ENCODE results near the gene SEC61A2. TPM values are rescaled to one million over a fixed set of nuclear protein-coding genes. Genes with fewer than 3 reads are reported as not detected.

SEC61A2 gene
- total RNA-seq, 2 experiments from 2014 or later: 11.7 to 12.8 TPM

- Mint-ChIP-seq H3K4me3 (no peak overlapping the region), H3K27me3 (no peaks in the 10 kb centered on the region), H3K9me3 (no peaks in the 10 kb centered on the region), H3K4me1 (peaks cover 63% of the 10 kb centered on the region), H3K36me3 (ENCODE audit: low read depth) (peaks cover 58% of the 10 kb centered on the region), H3K27ac (peak overlapping the region; percentile 74)
- CTCF ChIA-PET: interaction anchor here (1.6 to 2.1 kb wide), 2 partner anchors 23 to 465 kb away, joined by 6 read pairs; no protein-coding TSS in a partner anchor
- DNase-seq: no peak
- POLR2A ChIA-PET: interaction anchor here (1.0 to 1.3 kb wide), 3 partner anchors 9 to 13 kb away, joined by 3 to 4 read pairs (median 4); no protein-coding TSS in a partner anchor
Observed at GRCh38 chr10:12191715-12192114, 62.2 kb downstream of the SEC61A2 start.

- Mint-ChIP-seq H3K27ac (peak overlapping the region; percentile 8), H3K4me1 (peaks cover 58% of the 10 kb centered on the region), H3K9me3 (no peaks in the 10 kb centered on the region), H3K36me3 (ENCODE audit: low read depth) (peaks cover 46% of the 10 kb centered on the region), H3K4me3 (no peak overlapping the region), H3K27me3 (no peaks in the 10 kb centered on the region)
- ChIA-PET CTCF (interaction anchor here (0.5 to 1.6 kb wide), 3 partner anchors 463 to 969 kb away, joined by 3 to 6 read pairs (median 4); partner anchors contain the start of gene MCM10), POLR2A (interaction anchor here (0.8 to 1.6 kb wide), 4 partner anchors 10 to 22 kb away, joined by 3 to 6 read pairs (median 4); no protein-coding TSS in a partner anchor)
- no peak for DNase-seq
Observed at GRCh38 chr10:12193193-12193592, 63.7 kb downstream of the SEC61A2 start.

- Mint-ChIP-seq H3K9me3 (no peaks in the 10 kb centered on the region), H3K4me3 (peak overlapping the region; percentile 89), H3K36me3 (ENCODE audit: low read depth) (peaks cover 52% of the 10 kb centered on the region), H3K27ac (peak overlapping the region; percentile 99), H3K27me3 (no peaks in the 10 kb centered on the region), H3K4me1 (peaks cover 67% of the 10 kb centered on the region)
- ChIA-PET POLR2A (interaction anchor here (0.8 to 3.1 kb wide), 10 partner anchors 8 to 169 kb away, joined by 3 to 52 read pairs (median 6); partner anchors contain the start of genes CAMK1D and UPF2), CTCF (interaction anchor here (0.7 to 1.8 kb wide), 4 partner anchors 16 to 462 kb away, joined by 3 to 16 read pairs (median 4); no protein-coding TSS in a partner anchor)
- peak; percentile 56 for DNase-seq
Observed at GRCh38 chr10:12194752-12195271, 65.3 kb downstream of the SEC61A2 start.

- POLR2A ChIA-PET: interaction anchor here (0.8 to 3.1 kb wide), 18 partner anchors 9 to 514 kb away, joined by 3 to 52 read pairs (median 6); partner anchors contain the start of genes CAMK1D, DHTKD1 and UPF2
- Mint-ChIP-seq H3K4me3 (peak overlapping the region; percentile 89), H3K9me3 (no peaks in the 10 kb centered on the region), H3K27me3 (no peaks in the 10 kb centered on the region), H3K4me1 (peaks cover 63% of the 10 kb centered on the region), H3K36me3 (ENCODE audit: low read depth) (peaks cover 48% of the 10 kb centered on the region), H3K27ac (peak overlapping the region; percentile 99)
- CTCF ChIA-PET: interaction anchor here (0.7 to 1.8 kb wide), 8 partner anchors 16 to 461 kb away, joined by 3 to 16 read pairs (median 4); partner anchors contain the start of gene UPF2
- no peak for DNase-seq
Observed at GRCh38 chr10:12195281-12195602, 65.8 kb downstream of the SEC61A2 start.

- Mint-ChIP-seq H3K4me1 (peaks cover 64% of the 10 kb centered on the region), H3K4me3 (peak within 1 kb of the TSS; percentile 89), H3K27me3 (no peaks in the 10 kb centered on the region), H3K36me3 (ENCODE audit: low read depth) (peaks cover 51% of the 10 kb centered on the region), H3K9me3 (no peaks in the 10 kb centered on the region), H3K27ac (peak within 1 kb of the TSS; percentile 99)
- DNase-seq: peak; percentile 90
- ChIA-PET POLR2A (interaction anchor here (0.6 to 3.1 kb wide), 23 partner anchors 9 to 514 kb away, joined by 3 to 52 read pairs (median 5); partner anchors contain the start of genes DHTKD1 and UPF2), CTCF (interaction anchor here (0.6 to 1.8 kb wide), 10 partner anchors 14 to 461 kb away, joined by 3 to 16 read pairs (median 4); partner anchors contain the start of gene UPF2)
Observed at GRCh38 chr10:12195603-12196506, 66.4 kb downstream of the SEC61A2 start, which contains the start of the genes CDC123 and NUDT5. CDC123 (plus strand) TSS chr10:12196188; CDS start chr10:12196246, 58 bp downstream. NUDT5 (minus strand) TSS chr10:12195891; CDS start chr10:12186291, 9,600 bp downstream.

GRCh38 chr10:12196531-12197211 lies 67.2 kb downstream of the SEC61A2 start:
- Mint-ChIP-seq H3K36me3 (ENCODE audit: low read depth) (peaks cover 53% of the 10 kb centered on the region), H3K4me3 (peak overlapping the region; percentile 89), H3K27ac (peak overlapping the region; percentile 99), H3K27me3 (no peaks in the 10 kb centered on the region), H3K9me3 (no peaks in the 10 kb centered on the region), H3K4me1 (peaks cover 65% of the 10 kb centered on the region)
- CTCF ChIA-PET: interaction anchor here (1.2 to 4.3 kb wide), 4 partner anchors 15 to 154 kb away, joined by 3 to 22 read pairs (median 10); partner anchors contain the start of gene UPF2
- POLR2A ChIA-PET: interaction anchor here (0.7 to 3.1 kb wide), 17 partner anchors 9 to 513 kb away, joined by 3 to 52 read pairs (median 6); partner anchors contain the start of genes DHTKD1 and UPF2
- no peak for DNase-seq

GRCh38 chr10:12198156-12198555 lies 68.7 kb downstream of the SEC61A2 start:
- Mint-ChIP-seq H3K27me3 (no peaks in the 10 kb centered on the region), H3K4me3 (peak overlapping the region; percentile 66), H3K36me3 (ENCODE audit: low read depth) (peaks cover 56% of the 10 kb centered on the region), H3K27ac (peak overlapping the region; percentile 70), H3K9me3 (no peaks in the 10 kb centered on the region), H3K4me1 (peaks cover 61% of the 10 kb centered on the region)
- ChIA-PET POLR2A (interaction anchor here (1.2 to 2.2 kb wide), 2 partner anchors 10 to 155 kb away, joined by 6 to 10 read pairs; no protein-coding TSS in a partner anchor), CTCF (interaction anchor here (0.6 to 4.3 kb wide), 4 partner anchors 17 to 519 kb away, joined by 3 to 22 read pairs (median 4); no protein-coding TSS in a partner anchor)
- DNase-seq: no peak

GRCh38 chr10:12200850-12201249 lies 71.4 kb downstream of the SEC61A2 start:
- peak overlapping the region; percentile 24 for H3K27ac Mint-ChIP-seq
- peaks cover 58% of the 10 kb centered on the region for H3K36me3 Mint-ChIP-seq (ENCODE audit: low read depth)
- no peak overlapping the region for H3K4me3 Mint-ChIP-seq
- ChIA-PET POLR2A (interaction anchor here (0.8 kb wide), 1 partner anchor 71 kb away, joined by 3 read pairs; no protein-coding TSS in a partner anchor), CTCF (interaction anchor here (0.9 to 4.3 kb wide), 2 partner anchors 14 to 21 kb away, joined by 3 to 22 read pairs; no protein-coding TSS in a partner anchor)
- no peak for DNase-seq
- H3K9me3 Mint-ChIP-seq: no peaks in the 10 kb centered on the region
- H3K4me1 Mint-ChIP-seq: peaks cover 54% of the 10 kb centered on the region
- no peaks in the 10 kb centered on the region for H3K27me3 Mint-ChIP-seq

- peaks cover 54% of the 10 kb centered on the region for H3K36me3 Mint-ChIP-seq (ENCODE audit: low read depth)
- H3K4me3 Mint-ChIP-seq: no peak overlapping the region
- CTCF ChIA-PET: interaction anchor here (2.1 kb wide), 1 partner anchor 13 kb away, joined by 12 read pairs; no protein-coding TSS in a partner anchor
Observed at GRCh38 chr10:12201543-12201942, 72.1 kb downstream of the SEC61A2 start.

GRCh38 chr10:12202226-12202625 lies 72.7 kb downstream of the SEC61A2 start:
- ChIA-PET POLR2A (interaction anchor here (1.7 kb wide), 1 partner anchor 72 kb away, joined by 3 read pairs; no protein-coding TSS in a partner anchor), CTCF (interaction anchor here (2.1 kb wide), 1 partner anchor 12 kb away, joined by 12 read pairs; no protein-coding TSS in a partner anchor)
- no peak overlapping the region for H3K4me3 Mint-ChIP-seq
- H3K4me1 Mint-ChIP-seq: peaks cover 48% of the 10 kb centered on the region
- no peaks in the 10 kb centered on the region for H3K9me3 Mint-ChIP-seq
- no peak overlapping the region for H3K27ac Mint-ChIP-seq
- H3K27me3 Mint-ChIP-seq: no peaks in the 10 kb centered on the region
- DNase-seq: no peak
- H3K36me3 Mint-ChIP-seq (ENCODE audit: low read depth): peaks cover 58% of the 10 kb centered on the region

More at GRCh38 chr10:12201543-12201942, 72.1 kb downstream of the SEC61A2 start:
- peaks cover 52% of the 10 kb centered on the region for H3K4me1 Mint-ChIP-seq
- H3K27me3 Mint-ChIP-seq: no peaks in the 10 kb centered on the region
- H3K9me3 Mint-ChIP-seq: no peaks in the 10 kb centered on the region
- peak overlapping the region; percentile 24 for H3K27ac Mint-ChIP-seq
- DNase-seq: no peak
- POLR2A ChIA-PET: interaction anchor here (1.7 kb wide), 1 partner anchor 71 kb away, joined by 3 read pairs; no protein-coding TSS in a partner anchor

- CTCF ChIA-PET: interaction anchor here (1.1 to 2.0 kb wide), 2 partner anchors 9 to 10 kb away, joined by 3 to 7 read pairs; no protein-coding TSS in a partner anchor
- peaks cover 35% of the 10 kb centered on the region for H3K4me1 Mint-ChIP-seq
- H3K4me3 Mint-ChIP-seq: no peak overlapping the region
- H3K9me3 Mint-ChIP-seq: no peaks in the 10 kb centered on the region
- no peak overlapping the region for H3K27ac Mint-ChIP-seq
- H3K36me3 Mint-ChIP-seq (ENCODE audit: low read depth): peaks cover 64% of the 10 kb centered on the region
- DNase-seq: no peak
- POLR2A ChIA-PET: interaction anchor here (1.7 kb wide), 1 partner anchor 9 kb away, joined by 5 read pairs; the partner anchor contains the start of genes CDC123 and NUDT5
- H3K27me3 Mint-ChIP-seq: no peaks in the 10 kb centered on the region
Observed at GRCh38 chr10:12205082-12205481, 75.6 kb downstream of the SEC61A2 start.

Data from activated CD4-positive, alpha-beta memory T cell treated with anti-CD3 and anti-CD28 coated beads, Interleukin-2, amount 10 ng/mL, durations not matched to agents 7 days and 5 days (primary cell).